Endothelial cell of umbilical vein (primary cell): ENCODE data around the gene EFR3B. TPM values are rescaled to one million over a fixed set of nuclear protein-coding genes. Genes with fewer than 3 reads are reported as not detected.

Experiments used
- BruUV-seq: library from RNA; stranded (reverse); fragments of 400-500 nt; replicated peaks from 2 replicates; lab custom pipeline; 2021; lab: Mats Ljungman, UMichigan
- CTCF ChIA-PET: fragments of 300-600, 350-600 bp; sonication (Branson Sonifier 250); formaldehyde crosslinking; loops from one replicate; lab custom pipeline; 2021; ENCODE audit warnings: antibody characterized with exemption, inconsistent platforms; lab: Charles Lee
- POLR2A ChIA-PET: fragments of 300-600, 350-600 bp; sonication (Branson Sonifier 250); formaldehyde crosslinking; loops from one replicate; lab custom pipeline; 2021; ENCODE audit warnings: antibody characterized with exemption, inconsistent platforms; lab: Charles Lee
- DNase-seq: peaks from one replicate; pipeline ENCODE4 v3.0.0-alpha.2; 2011; ENCODE audit warnings: low read depth, low spot score
- FAIRE-seq: peaks from 2 replicates; lab custom pipeline; 2011; peaks lifted over from hg19 to GRCh38; lab: Jason Lieb, UNC
- H2AFZ ChIP-seq: 2 replicates; pipeline ENCODE4 v1.6.0; 2012; ENCODE audit warnings: low read depth, low read length, control low read depth, inconsistent platforms
- H3K27ac ChIP-seq: 2 replicates; pipeline ENCODE4 v1.5.1; 2011; ENCODE audit warnings: low read depth, mild to moderate bottlenecking, control low read depth, low read length, moderate library complexity; ENCODE audit not compliant: insufficient read depth
- H3K27me3 ChIP-seq, 2 experiments: 2 replicates each; pipeline versions ENCODE4 v1.6.0 to v1.6.1; 2011; ENCODE audit warnings: low read length in 2 of 2, mixed read lengths in 1 of 2; ENCODE audit not compliant: control insufficient read depth in 2 of 2, insufficient read depth in 2 of 2
- H3K36me3 ChIP-seq, 2 experiments: 2 replicates in 1 of 2; 3 replicates in 1 of 2; pipeline ENCODE4 v1.5.1; 2011; ENCODE audit warnings: low read length in 2 of 2, mild to moderate bottlenecking in 1 of 2, moderate library complexity in 1 of 2; ENCODE audit not compliant: control insufficient read depth in 2 of 2, insufficient read depth in 2 of 2; ENCODE audit errors: extremely low read depth in 1 of 2
- H3K4me1 ChIP-seq: 3 replicates; pipeline ENCODE4 v1.5.1; 2011; ENCODE audit warnings: mild to moderate bottlenecking, low read length; ENCODE audit not compliant: control insufficient read depth, insufficient read depth; ENCODE audit errors: extremely low read depth
- H3K4me2 ChIP-seq: 2 replicates; pipeline ENCODE4 v1.6.1; 2011; ENCODE audit warnings: low read length, control low read depth, mixed read lengths; ENCODE audit not compliant: insufficient read depth
- H3K4me3 ChIP-seq, 3 experiments: fragments of 200-600 bp in 1 of 3; sonication (generic), shearing (Covaris generic) in 1 of 3; replicated peaks in 1 of 3; 2 replicates each; pipeline ENCODE4 v1.5.1; 2011 to 2016; ENCODE audit warnings: control low read depth in 3 of 3, low read length in 3 of 3, mild to moderate bottlenecking in 2 of 3, inconsistent platforms in 1 of 3, low read depth in 1 of 3, moderate library complexity in 1 of 3; ENCODE audit not compliant: insufficient read depth in 1 of 3
- H3K79me2 ChIP-seq: 2 replicates; pipeline ENCODE4 v1.6.0; 2012; ENCODE audit warnings: low read length, inconsistent platforms; ENCODE audit not compliant: control insufficient read depth, insufficient read depth
- H3K9ac ChIP-seq: replicated peaks from 2 replicates; pipeline ENCODE3; 2011; ENCODE audit warnings: low read length, control low read depth; ENCODE audit not compliant: insufficient read depth; ENCODE audit errors: extremely low read depth
- H3K9me1 ChIP-seq: replicated peaks from 3 replicates; pipeline ENCODE4 v1.6.0; 2011; ENCODE audit warnings: mild to moderate bottlenecking, low read length; ENCODE audit not compliant: control insufficient read depth, insufficient read depth; ENCODE audit errors: extremely low read depth
- H3K9me3 ChIP-seq: replicated peaks from 2 replicates; pipeline ENCODE4 v1.5.1; 2012; ENCODE audit warnings: low read length, inconsistent platforms; ENCODE audit not compliant: control insufficient read depth, insufficient read depth
- H4K20me1 ChIP-seq: replicated peaks from 2 replicates; pipeline ENCODE3; 2011; ENCODE audit warnings: mild to moderate bottlenecking, low read length; ENCODE audit not compliant: control insufficient read depth, insufficient read depth; ENCODE audit errors: extremely low read depth
- CTCF ChIP-seq, 2 donors: IDR thresholded peaks; 1 replicate in 1 of 2; 2 replicates in 1 of 2; pipeline ENCODE4 v1.5.1; 2011; ENCODE audit warnings: low read length in 2 of 2, mild to moderate bottlenecking in 2 of 2, moderate library complexity in 2 of 2, control low read depth in 1 of 2, inconsistent platforms in 1 of 2, low read depth in 1 of 2; ENCODE audit not compliant: insufficient read depth in 1 of 2; ENCODE audit errors: extremely low read depth in 1 of 2
- EZH2 ChIP-seq: IDR thresholded peaks from 2 replicates; pipeline ENCODE4 v1.6.1; 2012; ENCODE audit warnings: borderline replicate concordance, low read depth, mild to moderate bottlenecking, moderate library complexity, low read length, inconsistent platforms; ENCODE audit not compliant: severe bottlenecking
- FOS ChIP-seq: IDR thresholded peaks from 2 replicates; pipeline ENCODE4 v1.6.1; 2011; ENCODE audit warnings: mild to moderate bottlenecking, low read length, moderate library complexity, borderline replicate concordance; ENCODE audit not compliant: insufficient read depth
- GATA2 ChIP-seq: IDR thresholded peaks from 2 replicates; pipeline ENCODE4 v1.7.0; 2011; ENCODE audit warnings: low read depth, mild to moderate bottlenecking, moderate library complexity, mixed read lengths, low read length; ENCODE audit not compliant: insufficient read length, insufficient read depth
- JUN ChIP-seq: IDR thresholded peaks from 2 replicates; pipeline ENCODE4 v1.6.1; 2011; ENCODE audit warnings: borderline replicate concordance, low read depth; ENCODE audit not compliant: insufficient read length, insufficient read depth
- MAX ChIP-seq: IDR thresholded peaks from 2 replicates; pipeline ENCODE4 v1.6.1; 2011; ENCODE audit not compliant: insufficient read depth, insufficient read length
- MYC ChIP-seq: IDR thresholded peaks from one replicate; pipeline ENCODE4 v1.6.1; 2011; ENCODE audit warnings: mild to moderate bottlenecking, low read depth, low read length
- POLR2A ChIP-seq: IDR thresholded peaks from 2 replicates; pipeline ENCODE4 v1.6.1; 2012; ENCODE audit warnings: low read depth, mild to moderate bottlenecking, control low read depth, low read length
- POLR2AphosphoS5 ChIP-seq: IDR thresholded peaks from 2 replicates; pipeline ENCODE4 v1.6.1; 2012; ENCODE audit warnings: low read depth, mild to moderate bottlenecking, control low read depth, low read length, moderate library complexity; ENCODE audit not compliant: insufficient read depth
- dilution Hi-C: fragments of 300-500 bp; cut with MboI; formaldehyde crosslinking; loops from one replicate; pipeline ENCODE4 v1.15.0; 2019; ENCODE audit warnings: low sequenced_read_pairs; ENCODE audit not compliant: extremely low pct_ligation_motif_present
- intact Hi-C: fragments of 100-400 bp; cut with micrococcal nuclease; formaldehyde crosslinking; loops from one replicate; pipeline ENCODE4 v1.10.0; 2022
- polyA plus RNA-seq, 4 experiments: library from polyadenylated mRNA; depleted of rRNA in 3 of 4; stranded (reverse) in 3 of 4; unstranded in 1 of 4; fragments of >200 nt; gene quantifications; 2 replicates each; pipeline versions ENCODE4 v1.2.1 to v1.2.3, GENCODE V29; 2011 to 2012; ENCODE audit warnings: missing spikeins in 1 of 4
- total RNA-seq: library from RNA; stranded (reverse); gene quantifications from 2 replicates; pipeline ENCODE4 v1.2.3, GENCODE V29; 2021

Gene EFR3B
- total and polyA plus RNA-seq, 2 donors (not counting 3 experiments of a cell fraction or from before 2014, with no cell fraction given), result 0.15 to 0.77 TPM

GRCh38 chr2:25074826-25075225 is 33.0 kb downstream of the EFR3B start:
- Histone ChIP-seq H2AFZ (no peak overlapping the region), H3K9ac (no peak overlapping the region), H3K4me2 (no peak overlapping the region), H3K36me3 (no peaks in the 10 kb centered on the region), H3K9me1 (no peaks in the 10 kb centered on the region), H3K4me3 (no peak overlapping the region), H4K20me1 (no peaks in the 10 kb centered on the region), H3K27me3 (peaks cover 0 to 4% of the 10 kb centered on the region in 2 experiments), H3K27ac (no peak overlapping the region), H3K79me2 (no peaks in the 10 kb centered on the region), H3K9me3 (no peaks in the 10 kb centered on the region), H3K4me1 (peaks cover 12% of the 10 kb centered on the region)
- no peak for FAIRE-seq
- intact Hi-C loops, result no loop called here
- dilution Hi-C loops, result no loop called here
- BruUV-seq, result no TSS peak
- no peak for DNase-seq
- CTCF ChIA-PET, result no interaction called here
- POLR2A ChIA-PET, result no interaction called here
- no peak for TF ChIP-seq GATA2

GRCh38 chr2:25076749-25077148 is 34.9 kb downstream of the EFR3B start:
- Histone ChIP-seq H2AFZ (no peak overlapping the region), H4K20me1 (no peaks in the 10 kb centered on the region), H3K27me3 (peaks cover 0 to 7% of the 10 kb centered on the region in 2 experiments), H3K79me2 (no peaks in the 10 kb centered on the region), H3K4me2 (no peak overlapping the region), H3K4me1 (peaks cover 12% of the 10 kb centered on the region), H3K27ac (no peak overlapping the region), H3K9me1 (no peaks in the 10 kb centered on the region), H3K9me3 (no peaks in the 10 kb centered on the region), H3K4me3 (no peak overlapping the region), H3K36me3 (no peaks in the 10 kb centered on the region), H3K9ac (no peak overlapping the region)
- DNase-seq (no peak), FAIRE-seq (no peak)
- ChIA-PET POLR2A (no interaction called here), CTCF (no interaction called here)
- TF ChIP-seq POLR2AphosphoS5 (no peak), MYC (no peak), FOS (no peak), EZH2 (no peak), POLR2A (no peak), MAX (no peak), JUN (no peak), GATA2 (no peak), CTCF (IDR thresholded peaks at IDR 0.05; ENCODE audit: extremely low read depth in 1 of 2, insufficient read depth in 1 of 2, low read depth in 1 of 2, low read length in 2 of 2) (no peak)
- no TSS peak for BruUV-seq
- dilution Hi-C loops, result no loop called here
- intact Hi-C loops, result no loop called here
